GM10248 (cell line): ENCODE data around the gene ZNHIT1.

ENCODE experiments used
- CTCF ChIA-PET: fragments of 300-600 bp; sonication (Branson Sonifier 250); formaldehyde crosslinking; extraction: SDS; loops from one replicate; lab custom pipeline; 2021; ENCODE audit warnings: antibody characterized with exemption; lab: Yijun Ruan, JAX
- POLR2A ChIA-PET: fragments of 350-650 bp; sonication (Branson Sonifier 250); formaldehyde crosslinking; extraction: SDS; loops from one replicate; lab custom pipeline; 2020; ENCODE audit warnings: antibody characterized with exemption; lab: Yijun Ruan, JAX
- DNase-seq: peaks from one replicate; pipeline ENCODE4 v3.0.0; 2012; ENCODE audit errors: extremely low spot score
- TF ChIP-seq, protein P1 (sequence below): IDR thresholded peaks from 2 replicates; pipeline ENCODE4 v1.5.1; 2012; ENCODE audit warnings: mild to moderate bottlenecking, low read depth; ENCODE audit errors: extremely low read depth, missing control alignments, control extremely low read depth

ZNHIT1 gene

DNA sequence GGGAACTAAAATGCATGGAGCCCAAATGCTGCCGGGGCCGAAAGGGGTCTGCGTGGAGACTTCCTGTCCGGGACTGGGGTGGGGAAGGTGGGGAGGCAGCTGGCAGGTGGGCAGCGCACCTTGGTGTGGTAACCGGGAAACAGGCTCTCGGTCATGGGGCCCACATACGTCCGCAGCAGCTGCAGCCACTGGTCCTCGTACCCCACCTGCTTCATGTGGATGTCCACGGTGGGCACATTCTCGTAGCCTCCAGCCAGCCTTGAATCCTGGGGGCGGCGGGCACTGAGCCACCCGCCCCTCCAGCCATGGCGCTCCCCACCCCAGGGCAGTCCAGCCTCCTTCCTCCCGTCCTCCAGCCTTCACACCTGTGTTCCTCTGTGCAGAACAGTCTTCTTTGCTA lies 10.5 kb upstream of the ZNHIT1 start:
- ChIA-PET POLR2A (no interaction called here), CTCF (interaction anchor here (1.3 to 2.9 kb wide), 2 partner anchors 10 to 15 kb away, joined by 7 to 9 read pairs; partner anchors contain the start of genes PLOD3 and ZNHIT1)
- TF ChIP-seq, protein P1, sequence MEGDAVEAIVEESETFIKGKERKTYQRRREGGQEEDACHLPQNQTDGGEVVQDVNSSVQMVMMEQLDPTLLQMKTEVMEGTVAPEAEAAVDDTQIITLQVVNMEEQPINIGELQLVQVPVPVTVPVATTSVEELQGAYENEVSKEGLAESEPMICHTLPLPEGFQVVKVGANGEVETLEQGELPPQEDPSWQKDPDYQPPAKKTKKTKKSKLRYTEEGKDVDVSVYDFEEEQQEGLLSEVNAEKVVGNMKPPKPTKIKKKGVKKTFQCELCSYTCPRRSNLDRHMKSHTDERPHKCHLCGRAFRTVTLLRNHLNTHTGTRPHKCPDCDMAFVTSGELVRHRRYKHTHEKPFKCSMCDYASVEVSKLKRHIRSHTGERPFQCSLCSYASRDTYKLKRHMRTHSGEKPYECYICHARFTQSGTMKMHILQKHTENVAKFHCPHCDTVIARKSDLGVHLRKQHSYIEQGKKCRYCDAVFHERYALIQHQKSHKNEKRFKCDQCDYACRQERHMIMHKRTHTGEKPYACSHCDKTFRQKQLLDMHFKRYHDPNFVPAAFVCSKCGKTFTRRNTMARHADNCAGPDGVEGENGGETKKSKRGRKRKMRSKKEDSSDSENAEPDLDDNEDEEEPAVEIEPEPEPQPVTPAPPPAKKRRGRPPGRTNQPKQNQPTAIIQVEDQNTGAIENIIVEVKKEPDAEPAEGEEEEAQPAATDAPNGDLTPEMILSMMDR, result no peak
- DNase-seq, result no peak

- CTCF ChIA-PET, result interaction anchor here (1.1 kb wide), 1 partner anchor 16 kb away, joined by 4 read pairs; no protein-coding TSS in a partner anchor
Measured at GRCh38 chr7:101208794-101209193, 9.2 kb upstream of the ZNHIT1 start.

DNA sequence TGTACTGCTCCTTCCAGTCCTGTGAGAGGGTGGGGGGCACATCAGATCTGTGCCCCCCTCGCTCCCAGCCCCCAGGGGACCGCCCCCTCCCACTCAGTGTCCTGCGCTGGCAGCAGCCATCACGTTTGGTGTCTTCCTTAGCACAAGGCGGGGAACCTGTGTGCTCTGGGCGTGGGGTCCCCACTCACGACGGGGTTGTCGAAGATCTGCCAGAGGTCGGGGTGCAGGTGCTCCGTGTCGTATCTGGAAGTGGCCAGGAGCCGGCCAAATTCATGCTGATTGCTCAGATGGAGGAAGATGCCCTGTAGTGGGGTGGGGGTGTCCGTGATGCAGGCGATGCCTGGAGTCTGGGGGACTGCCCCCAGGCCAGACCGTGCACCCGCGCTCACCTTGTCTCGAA lies 7.8 kb upstream of the ZNHIT1 start:
- TF ChIP-seq, protein P1, result no peak
- POLR2A ChIA-PET, result no interaction called here
- no peak for DNase-seq
- CTCF ChIA-PET, result interaction anchor here (0.8 to 0.9 kb wide), 2 partner anchors 17 to 581 kb away, joined by 3 to 4 read pairs; no protein-coding TSS in a partner anchor

More at GRCh38 chr7:101208794-101209193, 9.2 kb upstream of the ZNHIT1 start:
- POLR2A ChIA-PET, result no interaction called here
- no peak for DNase-seq
- TF ChIP-seq, protein P1, result no peak

DNA sequence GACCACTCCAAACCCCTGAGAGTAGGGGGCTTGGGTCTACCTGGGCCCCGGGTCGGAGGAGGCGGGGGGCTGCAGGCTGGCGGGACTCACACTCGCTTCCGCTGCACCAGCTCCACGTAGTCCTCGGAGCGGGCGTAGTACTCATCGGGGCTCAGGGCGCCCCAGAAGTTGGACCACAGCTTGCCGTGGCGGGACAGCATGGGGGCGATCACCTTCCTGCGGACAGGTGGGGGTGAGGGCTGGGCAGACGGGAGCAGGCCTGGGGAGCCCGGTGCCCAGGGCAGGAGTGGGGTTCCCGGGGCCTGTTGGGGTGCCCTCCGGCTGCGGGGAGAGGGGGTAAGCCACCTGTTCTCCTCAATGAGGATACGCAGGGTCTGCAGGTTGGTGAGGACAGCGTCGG lies 6.5 kb upstream of the ZNHIT1 start:
- DNase-seq, result no peak
- CTCF ChIA-PET, result interaction anchor here (1.3 to 2.1 kb wide), 3 partner anchors 19 to 68 kb away, joined by 3 to 5 read pairs (median 4); partner anchors contain the start of gene FIS1
- POLR2A ChIA-PET, result no interaction called here
- TF ChIP-seq, protein P1, result no peak

GRCh38 chr7:101212014-101212413 lies 6.0 kb upstream of the ZNHIT1 start:
- no peak for DNase-seq
- ChIA-PET POLR2A (no interaction called here), CTCF (interaction anchor here (1.3 to 2.1 kb wide), 2 partner anchors 19 to 68 kb away, joined by 3 to 4 read pairs; no protein-coding TSS in a partner anchor)
- TF ChIP-seq, protein P1, result no peak

- ChIA-PET CTCF (interaction anchor here (1.2 to 5.7 kb wide), 7 partner anchors 9 to 72 kb away, joined by 4 to 68 read pairs (median 9); partner anchors contain the start of gene FIS1), POLR2A (no interaction called here)
- DNase-seq, result no peak
- TF ChIP-seq, protein P1, result no peak
Measured at GRCh38 chr7:101216001-101216859, 1.7 kb upstream of the ZNHIT1 start.
